ENCODE measurements around the gene MEGF11.
"Not testable (repeated sequence)": the region's sequence is repeated elsewhere in the genome, so short reads cannot be mapped to it uniquely, and the experiment has no call there.

MEGF11 gene

GRCh38 chr15:66019826-66020398 is 233.6 kb downstream of the MEGF11 start:
- no peak for TF ChIP-seq ZNF274 (IDR thresholded peaks at IDR 0.05; ENCODE audit: low read depth, low read length)
- no peak overlapping the region for H3K4me3 ChIP-seq (ENCODE audit: low read length)

- no peak overlapping the region for H3K4me3 ChIP-seq (ENCODE audit: low read length)
- no peak for TF ChIP-seq ZNF274 (IDR thresholded peaks at IDR 0.05; ENCODE audit: low read depth, low read length)
These were observed 234.2 kb downstream of the MEGF11 start for GRCh38 chr15:66019368-66019767.

DNA sequence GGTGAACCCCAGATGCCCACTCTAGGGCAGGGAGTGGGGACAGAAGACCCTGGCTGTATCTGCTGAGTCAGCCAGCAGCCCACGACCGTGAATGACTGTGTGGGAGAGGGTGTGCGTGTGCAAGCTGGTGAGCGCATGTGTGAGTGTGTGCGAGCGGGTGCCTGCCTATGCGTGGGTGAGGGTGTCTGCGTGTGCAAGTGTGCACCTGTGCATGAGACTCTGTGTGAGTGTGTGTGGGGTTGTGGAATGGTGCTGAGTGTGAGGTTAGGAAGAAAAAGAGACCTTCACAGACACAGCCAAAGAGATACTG is 235.1 kb downstream of the MEGF11 start:
- no peak overlapping the region for H3K4me3 ChIP-seq (ENCODE audit: low read length)
- no peak for TF ChIP-seq ZNF274 (IDR thresholded peaks at IDR 0.05; ENCODE audit: low read depth, low read length)

DNA sequence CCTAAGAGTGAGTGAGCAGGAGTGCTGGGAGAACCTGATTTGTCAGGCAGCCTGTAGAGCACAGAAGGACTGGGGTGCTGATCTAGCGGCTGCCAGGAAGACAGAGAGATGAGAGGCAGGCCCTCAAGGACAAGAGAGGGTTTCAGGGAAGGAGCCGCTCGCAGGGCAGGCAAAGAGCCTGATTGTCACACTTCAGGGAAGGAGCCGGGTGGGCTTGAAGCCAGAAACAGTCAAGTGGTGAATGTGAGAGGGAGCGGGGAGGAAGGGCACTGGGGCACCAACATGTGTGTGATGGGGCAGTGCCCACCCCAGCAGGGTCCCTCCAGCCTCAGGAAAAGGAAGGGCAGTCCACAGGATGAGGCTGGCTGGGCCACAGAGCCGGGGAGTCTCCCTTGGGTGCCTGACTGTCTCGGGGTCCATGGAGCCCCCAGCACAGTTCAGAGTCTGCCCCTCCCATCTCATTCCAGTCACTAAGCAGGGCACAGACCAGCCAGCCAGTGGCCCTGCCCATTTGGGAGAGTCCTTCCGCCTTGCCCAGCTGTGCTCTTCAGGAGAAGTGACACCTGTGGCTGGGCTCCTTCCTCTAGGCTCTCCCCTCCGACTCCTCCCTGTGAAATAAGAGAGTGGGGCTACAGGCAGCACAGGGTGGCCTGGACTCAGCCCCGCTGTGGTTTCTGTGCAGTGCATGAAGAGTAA is 235.6 kb downstream of the MEGF11 start:
- no peak overlapping the region for H3K4me3 ChIP-seq (ENCODE audit: low read length)
- no peak for TF ChIP-seq ZNF274 (IDR thresholded peaks at IDR 0.05; ENCODE audit: low read depth, low read length)

DNA sequence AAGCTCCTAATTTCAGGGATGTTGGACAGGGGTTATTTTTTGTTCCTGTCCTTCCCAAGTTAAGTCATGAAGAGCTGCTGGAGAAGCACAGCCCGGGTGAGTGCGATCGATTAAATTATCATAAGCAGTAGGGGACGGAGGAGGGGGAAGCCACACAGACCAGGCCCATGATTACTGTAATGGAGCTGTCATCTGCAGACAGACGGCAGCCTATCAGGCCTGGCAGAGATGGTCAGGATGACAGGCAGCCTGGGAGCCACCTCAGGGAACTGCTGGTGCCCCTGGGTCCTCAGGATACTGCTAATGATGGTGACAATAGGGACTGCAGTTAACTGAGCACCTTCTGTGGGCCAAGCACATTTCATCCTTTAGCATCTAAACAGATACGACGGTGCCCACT is 236.6 kb downstream of the MEGF11 start:
- no peak overlapping the region for H3K4me3 ChIP-seq (ENCODE audit: low read length)
- no peak for TF ChIP-seq ZNF274 (IDR thresholded peaks at IDR 0.05; ENCODE audit: low read depth, low read length)

GRCh38 chr15:66016199-66016598 is 237.4 kb downstream of the MEGF11 start:
- H3K4me3 ChIP-seq (ENCODE audit: low read length), result no peak overlapping the region
- no peak for TF ChIP-seq ZNF274 (IDR thresholded peaks at IDR 0.05; ENCODE audit: low read depth, low read length)

DNA sequence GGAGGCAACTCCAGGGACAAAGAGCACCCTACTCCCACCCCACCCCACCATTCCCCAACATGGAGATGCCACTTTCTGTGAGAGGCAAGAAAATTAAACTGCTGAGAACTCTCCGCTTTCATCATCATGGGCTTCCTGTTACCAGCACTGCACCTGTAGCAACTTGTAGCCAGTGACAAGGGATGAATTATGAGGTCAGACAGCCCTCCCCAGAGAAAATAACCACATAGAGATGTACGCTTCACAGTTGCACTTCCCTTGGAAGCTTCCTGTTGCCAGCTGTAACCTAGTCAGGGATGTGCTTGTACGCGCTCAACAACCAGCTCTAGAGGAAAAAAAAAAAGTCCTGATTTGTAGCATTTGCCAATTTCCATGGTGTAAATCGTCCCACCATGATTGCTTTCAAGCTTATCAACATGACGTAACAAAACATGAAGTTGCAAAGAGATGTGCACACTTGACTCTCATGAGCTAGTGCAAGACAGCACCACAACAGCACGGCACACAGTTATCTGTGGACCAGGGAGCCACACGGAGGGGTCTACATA is 238.8 kb downstream of the MEGF11 start:
- no peak for TF ChIP-seq ZNF274 (IDR thresholded peaks at IDR 0.05; ENCODE audit: low read depth, low read length)
- H3K4me3 ChIP-seq (ENCODE audit: low read length), result no peak overlapping the region

- no peak for TF ChIP-seq ZNF274 (IDR thresholded peaks at IDR 0.05; ENCODE audit: low read depth, low read length)
- no peak overlapping the region for H3K4me3 ChIP-seq (ENCODE audit: low read length)
These were observed 239.5 kb downstream of the MEGF11 start for GRCh38 chr15:66014022-66014421.

- H3K4me3 ChIP-seq (ENCODE audit: low read length), result no peak overlapping the region
These were observed 244.5 kb downstream of the MEGF11 start for GRCh38 chr15:66008940-66009562.

DNA sequence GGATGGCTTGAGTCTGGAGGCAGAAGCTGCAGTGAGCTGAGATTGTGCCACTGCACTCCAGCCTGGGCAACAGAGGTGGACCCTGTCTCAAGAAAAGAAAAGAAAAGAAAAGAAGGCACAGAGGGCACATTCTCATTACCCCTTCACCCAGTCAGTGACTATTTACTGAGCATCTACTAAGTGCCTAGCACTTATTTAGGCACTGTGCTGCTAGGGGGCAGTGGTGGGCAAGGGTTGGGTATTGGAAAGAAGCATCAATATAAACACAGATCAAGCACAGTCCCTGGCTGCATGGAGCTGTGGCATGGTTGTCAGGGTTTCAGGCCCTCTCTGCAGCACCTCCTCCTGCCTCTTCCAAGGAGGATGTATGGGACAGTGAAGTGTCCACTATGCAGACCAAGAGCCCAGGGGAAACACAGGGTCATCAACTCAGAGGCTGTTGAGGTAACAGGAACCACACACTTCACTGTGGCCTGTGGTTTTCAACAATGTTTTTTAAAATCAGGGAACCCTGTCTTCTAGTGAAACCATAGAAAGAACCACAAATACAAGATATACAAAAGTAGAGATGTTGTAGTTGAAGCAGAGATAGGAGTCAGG is 245.8 kb downstream of the MEGF11 start:
- TF ChIP-seq ZNF274 (IDR thresholded peaks at IDR 0.05; ENCODE audit: low read depth, low read length), result no peak
- no peak overlapping the region for H3K4me3 ChIP-seq (ENCODE audit: low read length)

More at GRCh38 chr15:66008940-66009562, 244.5 kb downstream of the MEGF11 start:
- no peak for TF ChIP-seq ZNF274 (IDR thresholded peaks at IDR 0.05; ENCODE audit: low read depth, low read length)

DNA sequence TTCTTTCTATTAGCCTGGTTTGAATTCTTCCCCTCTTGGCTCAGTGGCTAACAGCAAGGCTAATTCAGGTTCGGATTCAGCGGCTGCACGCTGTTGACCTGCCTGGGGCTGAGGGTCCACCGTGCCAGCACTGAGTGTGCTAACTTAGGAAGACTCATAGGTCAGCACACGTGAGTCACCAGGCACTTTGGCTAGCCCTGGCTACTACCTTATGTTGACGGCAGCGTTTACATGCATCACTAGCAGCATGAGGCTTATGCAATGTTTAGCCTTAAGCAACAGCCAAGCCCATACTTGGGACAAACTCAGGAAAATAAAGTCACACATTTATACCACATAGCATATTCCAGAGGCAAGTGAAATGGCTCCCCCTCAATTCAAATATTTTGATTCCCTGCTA is 246.6 kb downstream of the MEGF11 start:
- H3K4me3 ChIP-seq (ENCODE audit: low read length), result no peak overlapping the region
- no peak for TF ChIP-seq ZNF274 (IDR thresholded peaks at IDR 0.05; ENCODE audit: low read depth, low read length)

DNA sequence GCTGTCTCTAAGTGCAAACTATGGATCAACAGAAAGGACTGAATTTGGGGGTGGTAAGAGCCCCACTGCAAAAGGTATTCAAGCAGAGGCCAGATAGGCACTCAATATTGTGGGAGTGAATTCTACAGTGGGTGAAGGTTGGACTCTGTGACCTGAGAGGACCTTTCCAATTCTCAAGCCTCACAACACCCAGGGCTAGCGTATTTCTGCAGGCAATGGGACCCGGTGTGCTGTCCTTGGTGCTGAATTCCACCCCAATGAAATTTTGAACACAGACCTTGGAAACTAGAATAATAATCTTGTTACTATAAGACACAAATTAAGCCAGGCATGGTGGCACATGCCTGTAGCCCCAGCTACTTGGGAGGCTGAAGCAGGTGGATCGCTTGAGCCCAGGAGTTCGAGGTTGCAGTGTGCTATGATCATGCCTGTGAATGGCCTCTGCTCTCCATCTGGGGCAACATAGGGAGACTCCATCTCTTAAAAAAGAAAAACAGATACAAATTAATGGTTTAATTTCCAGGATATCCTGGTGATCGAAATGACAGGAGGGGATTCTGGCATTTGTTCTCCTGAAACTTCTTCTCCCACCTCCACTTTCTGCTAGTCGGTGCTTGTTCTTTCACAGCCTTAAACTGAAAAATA is 248.8 kb downstream of the MEGF11 start:
- no peak overlapping the region for H3K4me3 ChIP-seq (ENCODE audit: low read length)
- TF ChIP-seq ZNF274 (IDR thresholded peaks at IDR 0.05; ENCODE audit: low read depth, low read length), result no peak

- not testable (repeated sequence) for H3K4me3 ChIP-seq (ENCODE audit: low read length)
These were observed 250.4 kb downstream of the MEGF11 start for GRCh38 chr15:66003129-66003528.

DNA sequence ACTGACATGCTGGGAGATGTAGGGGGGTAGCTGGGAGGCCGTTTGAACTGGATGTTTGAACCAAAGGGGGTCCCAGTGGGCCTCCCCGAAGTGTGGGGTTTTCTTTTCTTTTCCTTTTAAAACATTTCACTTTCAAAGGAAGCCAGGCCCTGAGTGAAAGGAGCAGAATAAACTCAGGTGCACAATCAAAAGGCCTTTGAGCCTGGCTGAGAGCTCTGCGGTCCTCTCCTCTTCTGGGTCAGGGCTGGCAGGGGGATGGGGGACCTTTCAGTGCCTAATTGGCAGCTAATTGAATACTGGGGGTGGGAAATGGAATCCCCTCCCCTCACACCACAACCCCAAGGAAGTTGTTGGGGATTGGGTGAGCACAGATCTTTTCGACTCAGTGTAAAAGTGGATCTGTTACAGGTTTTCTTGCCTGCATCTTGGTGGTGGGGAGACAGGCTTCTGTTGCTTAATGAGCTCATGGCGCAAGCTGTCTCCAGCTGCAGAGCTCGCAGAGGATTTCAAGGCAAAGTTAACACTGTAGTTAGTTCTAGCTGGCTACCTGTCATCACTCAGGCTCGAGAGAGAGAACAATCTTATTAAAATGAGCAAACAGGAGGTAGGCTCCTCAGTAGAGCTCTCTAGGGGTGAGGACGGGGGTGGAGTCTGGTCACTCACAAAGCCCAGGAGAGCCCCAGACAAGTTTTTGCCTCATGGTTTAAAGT is 251.7 kb downstream of the MEGF11 start:
- no peak for TF ChIP-seq ZNF274 (IDR thresholded peaks at IDR 0.05; ENCODE audit: low read depth, low read length)
- H3K4me3 ChIP-seq (ENCODE audit: low read length), result no peak overlapping the region

Measured in GM08714 (cell line).